K562 (cell line): ENCODE results near the gene HNRNPH3. TPM values are rescaled to one million over a fixed set of nuclear protein-coding genes. Genes with fewer than 3 reads are reported as not detected.
A peak's percentile ranks its signal among the peaks of the same experiment; 100 is the strongest.

Experiments used
- BHLHE40 ChIP-seq: IDR thresholded peaks from 2 replicates; pipeline ENCODE4 v1.6.1; 2011; ENCODE audit warnings: low read length, improper control_type of control experiment
- CBX3 ChIP-seq, 2 experiments: IDR thresholded peaks; 1 replicate in 1 of 2; 2 replicates in 1 of 2; pipeline ENCODE4 v1.6.1; 2012; ENCODE audit warnings: inconsistent platforms in 2 of 2, low read length in 2 of 2, borderline replicate concordance in 1 of 2, control low read depth in 1 of 2
- CHD4 ChIP-seq: fragments of 200-600 bp; sonication (generic); IDR thresholded peaks from 3 replicates; pipeline ENCODE4 v1.6.1; 2012; ENCODE audit warnings: low read depth, mild to moderate bottlenecking, mixed read lengths, low read length, inconsistent platforms; ENCODE audit not compliant: insufficient read depth, insufficient replicate concordance, poor library complexity, severe bottlenecking
- DDX20 ChIP-seq: fragments of 450-650 bp; IDR thresholded peaks from 2 replicates; pipeline ENCODE4 v1.6.1; 2016; ENCODE audit warnings: missing genetic modification characterization, low read depth, mild to moderate bottlenecking, missing compliant biosample characterization, moderate library complexity
- EP400 ChIP-seq: fragments of 450-650 bp; IDR thresholded peaks from 2 replicates; pipeline ENCODE4 v1.6.1; 2017; ENCODE audit warnings: antibody characterized with exemption, mild to moderate bottlenecking, moderate library complexity
- ETV1 ChIP-seq: fragments of 450-650 bp; conservative IDR thresholded peaks from 2 replicates; pipeline ENCODE4 v1.6.1; 2016; ENCODE audit warnings: missing genetic modification characterization, control low read depth, low read depth, missing compliant biosample characterization
- ETV6 ChIP-seq, 3 experiments: fragments of 150-350 bp in 1 of 3; sonication (generic) in 1 of 3; formaldehyde crosslinking in 1 of 3; IDR thresholded peaks; 2 replicates each; pipeline versions ENCODE4 v1.6.1 to v1.8.0; 2014 to 2022; ENCODE audit warnings: borderline replicate concordance in 2 of 3, low read depth in 2 of 3, antibody characterized with exemption in 1 of 3, low read length in 1 of 3, mild to moderate bottlenecking in 1 of 3, missing genetic modification reagents in 1 of 3
- HMG20B ChIP-seq: fragments of 250-450 bp; sonication (Bioruptor Pico); IDR thresholded peaks from 2 replicates; pipeline ENCODE4 v1.5.0; 2021; ENCODE audit warnings: mild to moderate bottlenecking
- HNRNPL ChIP-seq: fragments of 200-400 bp; formaldehyde crosslinking; IDR thresholded peaks from 2 replicates; pipeline ENCODE4 v1.6.1; 2017; ENCODE audit warnings: low read depth, mild to moderate bottlenecking, low read length
- L3MBTL2 ChIP-seq: fragments of 450-650 bp; IDR thresholded peaks from 2 replicates; pipeline ENCODE4 v1.6.1; 2016; ENCODE audit warnings: mild to moderate bottlenecking, moderate library complexity
- NCOA6 ChIP-seq: fragments of 450-650 bp; IDR thresholded peaks from 2 replicates; pipeline ENCODE4 v1.6.1; 2017; ENCODE audit warnings: mild to moderate bottlenecking
- NR3C1 ChIP-seq: sonication (generic); formaldehyde crosslinking; IDR thresholded peaks from 2 replicates; pipeline ENCODE4 v1.8.1; 2022; ENCODE audit warnings: missing genetic modification reagents
- NUFIP1 ChIP-seq: fragments of 450-650 bp; IDR thresholded peaks from 2 replicates; pipeline ENCODE4 v1.6.1; 2018; ENCODE audit not compliant: partially characterized antibody
- PTTG1 ChIP-seq: fragments of 450-650 bp; IDR thresholded peaks from 2 replicates; pipeline ENCODE4 v1.6.1; 2016; ENCODE audit warnings: low read depth, mild to moderate bottlenecking, missing genetic modification characterization, missing compliant biosample characterization
- RFX7 ChIP-seq: fragments of 250-450 bp; sonication (Bioruptor Pico); IDR thresholded peaks from 2 replicates; pipeline ENCODE4 v1.5.1; 2021; ENCODE audit warnings: mild to moderate bottlenecking
- SIX5 ChIP-seq, 2 experiments: IDR thresholded peaks; 2 replicates each; pipeline ENCODE4 v1.6.1; 2011; ENCODE audit warnings: low read length in 2 of 2, borderline replicate concordance in 1 of 2, low read depth in 1 of 2, mild to moderate bottlenecking in 1 of 2, moderate library complexity in 1 of 2; ENCODE audit not compliant: insufficient read depth in 1 of 2
- TOE1 ChIP-seq, 2 experiments: fragments of 450-650 bp in 1 of 2; sonication (generic) in 1 of 2; formaldehyde crosslinking in 1 of 2; IDR thresholded peaks; 2 replicates each; pipeline versions ENCODE4 v1.7.1 to v1.8.0; 2016 to 2022; ENCODE audit warnings: borderline replicate concordance in 2 of 2, mild to moderate bottlenecking in 2 of 2, antibody characterized with exemption in 1 of 2, inconsistent platforms in 1 of 2, low read depth in 1 of 2, missing genetic modification reagents in 1 of 2, moderate library complexity in 1 of 2
- U2AF2 ChIP-seq: fragments of 200-400 bp; formaldehyde crosslinking; optimal IDR thresholded peaks from 2 replicates; pipeline ENCODE3; 2017; ENCODE audit warnings: low read depth, mild to moderate bottlenecking, low read length
- ZNF384 ChIP-seq: IDR thresholded peaks from 2 replicates; pipeline ENCODE4 v1.6.1; 2012; ENCODE audit warnings: low read depth, low read length, improper control_type of control experiment
- polyA plus RNA-seq, 8 experiments: library from polyadenylated mRNA; depleted of rRNA in 4 of 8; stranded (reverse) in 5 of 8; unstranded in 3 of 8; fragments of >200 nt; fragmentation: Nextera tagmentation in 2 of 8; fragmentation: Illumina TruSeq in 1 of 8; extraction: Ambion mirVana in 2 of 8; extraction: Trizol in 1 of 8; gene quantifications; 2 replicates each; pipeline versions ENCODE4 v1.2.1 to v1.2.3, GENCODE V29; 2011 to 2014; ENCODE audit warnings: inconsistent platforms in 1 of 8, missing spikeins in 1 of 8
- total RNA-seq, 7 experiments: library from RNA; depleted of rRNA in 6 of 7; stranded (reverse); fragments of >200 nt in 6 of 7; fragmentation: Illumina TruSeq in 2 of 7; extraction: Trizol in 2 of 7; gene quantifications; 2 replicates each; pipeline versions ENCODE4 v1.2.1 to v1.2.3, GENCODE V29; 2011 to 2021; ENCODE audit warnings: low replicate concordance in 1 of 7
- TF ChIP-seq, protein P1 (sequence below): fragments of 250-450 bp; sonication (Bioruptor Pico); IDR thresholded peaks from 2 replicates; pipeline ENCODE4 v1.5.0; 2021; ENCODE audit warnings: mild to moderate bottlenecking, borderline replicate concordance
- TF ChIP-seq, protein P2 (sequence below): fragments of 450-650 bp; formaldehyde crosslinking; IDR thresholded peaks from 2 replicates; pipeline ENCODE4 v1.4.0; 2020; ENCODE audit warnings: mild to moderate bottlenecking

Gene HNRNPH3
- total and polyA plus RNA-seq, 9 of the 15 experiments (the other 6 are each of a cell fraction or from before 2014, with no cell fraction given), result 52.8 to 562 (median 152) TPM

DNA sequence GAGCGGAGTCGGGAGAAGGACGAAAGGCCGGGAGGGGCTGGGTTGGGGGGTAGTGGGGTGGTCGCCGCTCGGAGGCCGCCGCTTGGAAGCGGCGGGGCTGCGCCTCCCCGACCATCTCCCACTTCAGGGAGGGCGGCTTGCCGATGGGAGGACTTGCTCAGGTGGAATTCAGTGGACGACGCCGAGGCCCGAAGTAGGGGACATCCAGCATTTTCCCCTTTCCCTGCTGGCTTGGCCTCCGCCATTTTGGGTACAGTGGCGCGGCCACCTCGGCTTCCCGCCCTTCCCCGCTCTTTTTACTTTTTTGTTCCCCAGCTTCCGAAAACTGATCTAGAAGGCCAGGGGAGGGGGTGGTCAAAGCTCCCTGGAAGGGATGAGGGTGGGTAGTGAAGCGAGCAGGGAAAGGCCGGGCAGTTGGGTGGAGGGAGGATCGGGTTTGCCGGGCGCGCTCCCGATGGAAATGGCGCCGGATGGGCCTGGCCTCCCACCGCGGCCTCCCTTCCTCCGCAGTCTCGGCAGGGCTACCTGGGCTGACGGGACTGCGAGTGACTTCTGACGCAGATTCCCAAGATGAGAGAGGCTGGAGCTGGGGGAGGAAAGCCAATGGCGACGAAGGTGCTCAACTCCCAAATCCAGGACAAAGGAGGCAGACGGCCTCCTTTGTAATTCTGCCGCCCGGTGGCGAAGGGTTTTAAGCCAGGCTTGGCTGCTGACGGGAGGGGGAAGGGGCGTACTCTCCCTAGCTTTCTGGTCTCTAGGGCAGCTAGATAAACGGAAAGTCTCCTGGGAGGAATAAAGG, 594 bp downstream of the HNRNPH3 start, which contains the start of gene PBLD (continued):
- TF ChIP-seq ZNF384 (peak; percentile 53; the same call in 1 of the 2 replicates), BHLHE40 (peak; percentile 52; the same call in 1 of the 2 replicates), HNRNPL (no peak), NUFIP1 (no peak), RFX7 (CRISPR knock-in tag) (0 out of 2 replicates have a peak, but pooled peaks have one; percentile 4), NR3C1 (CRISPR knock-in tag) (no peak), HMG20B (CRISPR knock-in tag) (no peak; the same call in 1 of the 2 replicates), DDX20 (tag) (no peak), TOE1 (IDR thresholded peaks at IDR 0.05; ENCODE audit: borderline replicate concordance) (peak; percentile 75; the same call in 1 of the 2 replicates), TOE1 (CRISPR knock-in tag; IDR thresholded peaks at IDR 0.05; ENCODE audit: borderline replicate concordance, low read depth) (0 out of 2 replicates have a peak, but pooled peaks have one; percentile 56), ETV6 (IDR thresholded peaks at IDR 0.05; ENCODE audit: borderline replicate concordance in 1 of 2, low read depth in 2 of 2, low read length in 1 of 2) (no peak), ETV6 (CRISPR knock-in tag; IDR thresholded peaks at IDR 0.05; ENCODE audit: borderline replicate concordance) (0 out of 2 replicates have a peak, but pooled peaks have one; percentile 20), ETV1 (tag) (peak; percentile 67), U2AF2 (no peak), CHD4 (no peak), NCOA6 (no peak), L3MBTL2 (no peak), EP400 (peak; percentile 83), SIX5 (IDR thresholded peaks at IDR 0.05; ENCODE audit: borderline replicate concordance in 1 of 2, insufficient read depth in 1 of 2, low read depth in 1 of 2, low read length in 2 of 2) (no peak), CBX3 (IDR thresholded peaks at IDR 0.05; ENCODE audit: borderline replicate concordance in 1 of 2, low read length in 2 of 2) (no peak), PTTG1 (tag) (no peak)
- TF ChIP-seq, protein P1, sequence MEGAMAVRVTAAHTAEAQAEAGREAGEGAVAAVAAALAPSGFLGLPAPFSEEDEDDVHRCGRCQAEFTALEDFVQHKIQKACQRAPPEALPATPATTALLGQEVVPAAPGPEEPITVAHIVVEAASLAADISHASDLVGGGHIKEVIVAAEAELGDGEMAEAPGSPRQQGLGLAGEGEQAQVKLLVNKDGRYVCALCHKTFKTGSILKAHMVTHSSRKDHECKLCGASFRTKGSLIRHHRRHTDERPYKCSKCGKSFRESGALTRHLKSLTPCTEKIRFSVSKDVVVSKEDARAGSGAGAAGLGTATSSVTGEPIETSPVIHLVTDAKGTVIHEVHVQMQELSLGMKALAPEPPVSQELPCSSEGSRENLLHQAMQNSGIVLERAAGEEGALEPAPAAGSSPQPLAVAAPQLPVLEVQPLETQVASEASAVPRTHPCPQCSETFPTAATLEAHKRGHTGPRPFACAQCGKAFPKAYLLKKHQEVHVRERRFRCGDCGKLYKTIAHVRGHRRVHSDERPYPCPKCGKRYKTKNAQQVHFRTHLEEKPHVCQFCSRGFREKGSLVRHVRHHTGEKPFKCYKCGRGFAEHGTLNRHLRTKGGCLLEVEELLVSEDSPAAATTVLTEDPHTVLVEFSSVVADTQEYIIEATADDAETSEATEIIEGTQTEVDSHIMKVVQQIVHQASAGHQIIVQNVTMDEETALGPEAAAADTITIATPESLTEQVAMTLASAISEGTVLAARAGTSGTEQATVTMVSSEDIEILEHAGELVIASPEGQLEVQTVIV (CRISPR knock-in tag), result no peak
- TF ChIP-seq, protein P2, sequence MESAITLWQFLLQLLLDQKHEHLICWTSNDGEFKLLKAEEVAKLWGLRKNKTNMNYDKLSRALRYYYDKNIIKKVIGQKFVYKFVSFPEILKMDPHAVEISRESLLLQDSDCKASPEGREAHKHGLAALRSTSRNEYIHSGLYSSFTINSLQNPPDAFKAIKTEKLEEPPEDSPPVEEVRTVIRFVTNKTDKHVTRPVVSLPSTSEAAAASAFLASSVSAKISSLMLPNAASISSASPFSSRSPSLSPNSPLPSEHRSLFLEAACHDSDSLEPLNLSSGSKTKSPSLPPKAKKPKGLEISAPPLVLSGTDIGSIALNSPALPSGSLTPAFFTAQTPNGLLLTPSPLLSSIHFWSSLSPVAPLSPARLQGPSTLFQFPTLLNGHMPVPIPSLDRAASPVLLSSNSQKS (CRISPR knock-in tag), result peak; percentile 82; the same call in 1 of the 2 replicates
